Mesothelial cell of epicardium (in vitro differentiated cells): ENCODE data around the gene HSF2BP. TPM values are rescaled to one million over a fixed set of nuclear protein-coding genes. Genes with fewer than 3 reads are reported as not detected.

Experiments used
- DNase-seq, 2 experiments: peaks; one replicate each; pipeline ENCODE4 v3.0.0; 2021; ENCODE audit warnings: low spot score in 2 of 2; ENCODE audit not compliant: unreplicated experiment in 2 of 2
- H3K27ac Mint-ChIP-seq: 2 replicates; pipeline ENCODE4 v1.8.0; 2021; ENCODE audit warnings: mixed read lengths
- H3K27me3 Mint-ChIP-seq: 2 replicates; pipeline ENCODE4 v1.8.0; 2021; ENCODE audit warnings: low read depth, mixed read lengths
- H3K36me3 Mint-ChIP-seq: 2 replicates; pipeline ENCODE4 v1.8.0; 2021; ENCODE audit warnings: mixed read lengths
- H3K4me1 Mint-ChIP-seq: 2 replicates; pipeline ENCODE4 v1.8.0; 2021; ENCODE audit warnings: mixed read lengths
- H3K4me3 Mint-ChIP-seq: 2 replicates; pipeline ENCODE4 v1.8.0; 2021; ENCODE audit warnings: mild to moderate bottlenecking, moderate library complexity, mixed read lengths
- H3K9me3 Mint-ChIP-seq: 2 replicates; pipeline ENCODE4 v1.8.0; 2021; ENCODE audit warnings: mixed read lengths
- total RNA-seq: library from RNA; stranded (reverse); gene quantifications from 3 replicates; pipeline ENCODE4 v1.2.1, GENCODE V29; 2021
- TF ChIP-seq, protein P1 (sequence below): fragments of 200-600 bp; sonication (generic); IDR thresholded peaks from one replicate; pipeline ENCODE4 v1.5.0; 2021; ENCODE audit warnings: antibody characterized with exemption; ENCODE audit not compliant: unreplicated experiment

HSF2BP gene
- total RNA-seq, 1 donor from 2014 or later: 5.1 TPM

GRCh38 chr21:43602266-43603232 is 56.7 kb downstream of the HSF2BP start:
- no peak for DNase-seq
- H3K27ac Mint-ChIP-seq: peak overlapping the region; percentile 25
- H3K4me1 Mint-ChIP-seq: peaks cover 33% of the 10 kb centered on the region
- TF ChIP-seq, protein P1, sequence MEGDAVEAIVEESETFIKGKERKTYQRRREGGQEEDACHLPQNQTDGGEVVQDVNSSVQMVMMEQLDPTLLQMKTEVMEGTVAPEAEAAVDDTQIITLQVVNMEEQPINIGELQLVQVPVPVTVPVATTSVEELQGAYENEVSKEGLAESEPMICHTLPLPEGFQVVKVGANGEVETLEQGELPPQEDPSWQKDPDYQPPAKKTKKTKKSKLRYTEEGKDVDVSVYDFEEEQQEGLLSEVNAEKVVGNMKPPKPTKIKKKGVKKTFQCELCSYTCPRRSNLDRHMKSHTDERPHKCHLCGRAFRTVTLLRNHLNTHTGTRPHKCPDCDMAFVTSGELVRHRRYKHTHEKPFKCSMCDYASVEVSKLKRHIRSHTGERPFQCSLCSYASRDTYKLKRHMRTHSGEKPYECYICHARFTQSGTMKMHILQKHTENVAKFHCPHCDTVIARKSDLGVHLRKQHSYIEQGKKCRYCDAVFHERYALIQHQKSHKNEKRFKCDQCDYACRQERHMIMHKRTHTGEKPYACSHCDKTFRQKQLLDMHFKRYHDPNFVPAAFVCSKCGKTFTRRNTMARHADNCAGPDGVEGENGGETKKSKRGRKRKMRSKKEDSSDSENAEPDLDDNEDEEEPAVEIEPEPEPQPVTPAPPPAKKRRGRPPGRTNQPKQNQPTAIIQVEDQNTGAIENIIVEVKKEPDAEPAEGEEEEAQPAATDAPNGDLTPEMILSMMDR: no peak
- no peak overlapping the region for H3K4me3 Mint-ChIP-seq
- H3K9me3 Mint-ChIP-seq: peaks cover 4% of the 10 kb centered on the region
- peaks cover 3% of the 10 kb centered on the region for H3K36me3 Mint-ChIP-seq
- no peaks in the 10 kb centered on the region for H3K27me3 Mint-ChIP-seq

DNA sequence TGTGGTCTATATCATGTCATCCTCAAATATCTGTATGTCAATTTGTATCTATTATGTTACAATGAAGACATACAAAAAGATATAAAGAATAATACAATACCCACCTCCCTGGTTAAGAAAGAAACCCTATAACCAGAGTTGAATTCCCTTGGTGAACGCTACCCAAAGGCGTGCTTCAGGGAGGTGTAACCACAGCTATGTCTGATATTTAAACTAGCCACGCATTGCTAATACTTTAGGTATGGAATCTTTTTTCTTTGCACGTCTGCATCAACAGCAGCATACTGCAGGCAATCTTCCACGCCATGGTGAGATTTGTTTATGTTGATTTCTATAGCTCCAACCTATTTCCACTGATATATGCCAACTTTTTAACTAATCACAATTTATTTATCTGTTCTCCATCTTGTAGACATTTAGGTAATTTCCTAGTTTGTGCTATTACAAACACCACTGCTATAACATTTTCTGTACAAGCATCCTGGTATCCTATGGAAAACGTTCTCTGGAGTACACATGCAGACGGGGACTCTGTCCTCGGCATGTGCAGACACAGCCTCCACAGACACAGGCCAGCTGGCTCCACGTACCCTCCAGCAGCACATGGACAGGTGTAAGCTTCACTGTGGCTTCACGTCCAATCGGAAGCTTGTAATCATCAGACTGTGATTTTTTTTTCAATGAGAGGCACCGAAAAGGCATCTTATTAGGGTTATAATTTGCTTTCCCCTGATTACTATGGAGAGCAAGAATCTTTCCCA is 58.5 kb downstream of the HSF2BP start:
- no peaks in the 10 kb centered on the region for H3K36me3 Mint-ChIP-seq
- H3K27ac Mint-ChIP-seq: peak overlapping the region; percentile 94
- peaks cover 38% of the 10 kb centered on the region for H3K4me1 Mint-ChIP-seq
- no peaks in the 10 kb centered on the region for H3K27me3 Mint-ChIP-seq
- TF ChIP-seq, protein P1: no peak
- DNase-seq: no peak
- H3K9me3 Mint-ChIP-seq: no peaks in the 10 kb centered on the region
- no peak overlapping the region for H3K4me3 Mint-ChIP-seq

DNA sequence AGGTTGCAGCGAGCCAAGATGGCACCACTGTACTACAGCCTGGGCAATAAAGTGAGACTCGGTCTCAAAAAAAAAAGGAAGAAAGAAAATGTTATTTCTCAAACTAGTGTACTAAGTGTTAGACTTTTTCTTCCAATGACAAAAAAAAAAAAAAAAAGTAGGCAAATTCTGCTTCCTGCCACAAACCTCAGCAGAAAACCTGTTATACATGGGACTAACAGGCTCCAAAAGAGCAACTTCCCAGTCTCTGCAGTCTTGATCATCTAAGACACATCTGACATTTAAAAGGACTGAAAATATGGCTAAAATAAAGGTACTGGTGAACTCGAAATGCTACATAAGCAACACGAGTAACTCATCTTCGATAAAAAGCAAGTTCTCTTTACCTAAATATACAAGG is 59.6 kb downstream of the HSF2BP start:
- DNase-seq: no peak
- H3K4me1 Mint-ChIP-seq: peaks cover 38% of the 10 kb centered on the region
- H3K9me3 Mint-ChIP-seq: no peaks in the 10 kb centered on the region
- peaks cover 2% of the 10 kb centered on the region for H3K36me3 Mint-ChIP-seq
- H3K4me3 Mint-ChIP-seq: no peak overlapping the region
- H3K27ac Mint-ChIP-seq: peak overlapping the region; percentile 94
- H3K27me3 Mint-ChIP-seq: no peaks in the 10 kb centered on the region
- TF ChIP-seq, protein P1: no peak

GRCh38 chr21:43598416-43599120 is 60.7 kb downstream of the HSF2BP start:
- DNase-seq: no peak
- Mint-ChIP-seq H3K4me1 (peaks cover 48% of the 10 kb centered on the region), H3K4me3 (no peak overlapping the region), H3K27me3 (no peaks in the 10 kb centered on the region), H3K9me3 (no peaks in the 10 kb centered on the region), H3K36me3 (peaks cover 5% of the 10 kb centered on the region), H3K27ac (peak overlapping the region; percentile 45)
- TF ChIP-seq, protein P1: no peak

GRCh38 chr21:43597540-43598250 is 61.6 kb downstream of the HSF2BP start:
- no peak for DNase-seq
- H3K4me1 Mint-ChIP-seq: peaks cover 54% of the 10 kb centered on the region
- H3K27me3 Mint-ChIP-seq: no peaks in the 10 kb centered on the region
- no peak overlapping the region for H3K27ac Mint-ChIP-seq
- TF ChIP-seq, protein P1: no peak
- peaks cover 5% of the 10 kb centered on the region for H3K36me3 Mint-ChIP-seq
- H3K4me3 Mint-ChIP-seq: no peak overlapping the region
- H3K9me3 Mint-ChIP-seq: no peaks in the 10 kb centered on the region
